Activated CD4-positive, alpha-beta T cell treated with anti-CD3 and anti-CD28 coated beads for 36 hours (primary cell): ENCODE measurements around the gene DAB2IP. TPM values are rescaled to one million over a fixed set of nuclear protein-coding genes. Genes with fewer than 3 reads are reported as not detected.

ENCODE experiments used
- ATAC-seq: fragments of 200-7000 bp; cut with Tn5 transposase; one replicate; pipeline ENCODE4 v1.10.0; 2021; ENCODE audit warnings: mild to moderate bottlenecking, moderate library complexity
- CTCF ChIA-PET: fragments of 350-600 bp; sonication (Branson Sonifier 250); formaldehyde crosslinking; loops from one replicate; lab custom pipeline; 2021; ENCODE audit warnings: antibody characterized with exemption; lab: Charles Lee
- POLR2A ChIA-PET: fragments of 350-600 bp; sonication (Branson Sonifier 250); formaldehyde crosslinking; loops from one replicate; lab custom pipeline; 2021; ENCODE audit warnings: antibody characterized with exemption, inconsistent platforms; lab: Charles Lee
- DNase-seq: peaks from one replicate; pipeline ENCODE4 v3.0.0-alpha.2; 2020
- H3K27ac Mint-ChIP-seq: one replicate; pipeline ENCODE4 v1.8.0; 2021; ENCODE audit warnings: mixed read lengths
- H3K27me3 Mint-ChIP-seq: one replicate; pipeline ENCODE4 v1.8.0; 2021; ENCODE audit warnings: mixed read lengths
- H3K36me3 Mint-ChIP-seq: one replicate; pipeline ENCODE4 v1.8.0; 2021; ENCODE audit warnings: low read depth, mixed read lengths
- H3K4me1 Mint-ChIP-seq: one replicate; pipeline ENCODE4 v1.8.0; 2021; ENCODE audit warnings: mixed read lengths
- H3K4me3 Mint-ChIP-seq: one replicate; pipeline ENCODE4 v1.8.0; 2021; ENCODE audit warnings: mild to moderate bottlenecking, moderate library complexity, mixed read lengths
- H3K9me3 Mint-ChIP-seq: one replicate; pipeline ENCODE4 v1.8.0; 2021; ENCODE audit warnings: low read depth, mixed read lengths
- intact Hi-C, 2 experiments: fragments of 100-400 bp; cut with DNase I in 1 of 2; cut with micrococcal nuclease in 1 of 2; formaldehyde crosslinking; loops; one replicate each; pipeline versions ENCODE4 v1.14.2 to v1.15.1; 2022 to 2024; cut with DNase I, micrococcal nuclease
- total RNA-seq, 2 experiments: library from RNA; stranded (reverse); gene quantifications; one replicate each; pipeline ENCODE4 v1.2.3, GENCODE V29; 2021

DAB2IP gene
- total RNA-seq, 2 experiments from 2014 or later = 0.02 to 0.28 TPM

- intact Hi-C loops = no loop called here
- Mint-ChIP-seq H3K4me1 (no peaks in the 10 kb centered on the region), H3K36me3 (no peaks in the 10 kb centered on the region), H3K27me3 (peaks cover under 1% of the 10 kb centered on the region), H3K9me3 (no peaks in the 10 kb centered on the region), H3K27ac (no peak overlapping the region), H3K4me3 (no peak overlapping the region)
- POLR2A ChIA-PET = no interaction called here
- CTCF ChIA-PET = no interaction called here
- DNase-seq (no peak), ATAC-seq (no peak)
Observed at GRCh38 chr9:121709798-121710197, 58.4 kb downstream of the DAB2IP start.

- ATAC-seq (no peak), DNase-seq (no peak)
- H3K4me3 Mint-ChIP-seq = no peak overlapping the region
- H3K27me3 Mint-ChIP-seq = no peaks in the 10 kb centered on the region
- H3K36me3 Mint-ChIP-seq = no peaks in the 10 kb centered on the region
- intact Hi-C loops = no loop called here
- H3K4me1 Mint-ChIP-seq = no peaks in the 10 kb centered on the region
- ChIA-PET POLR2A (no interaction called here), CTCF (no interaction called here)
- no peaks in the 10 kb centered on the region for H3K9me3 Mint-ChIP-seq
- H3K27ac Mint-ChIP-seq = no peak overlapping the region
Observed at GRCh38 chr9:121711281-121711680, 59.8 kb downstream of the DAB2IP start.

DNA sequence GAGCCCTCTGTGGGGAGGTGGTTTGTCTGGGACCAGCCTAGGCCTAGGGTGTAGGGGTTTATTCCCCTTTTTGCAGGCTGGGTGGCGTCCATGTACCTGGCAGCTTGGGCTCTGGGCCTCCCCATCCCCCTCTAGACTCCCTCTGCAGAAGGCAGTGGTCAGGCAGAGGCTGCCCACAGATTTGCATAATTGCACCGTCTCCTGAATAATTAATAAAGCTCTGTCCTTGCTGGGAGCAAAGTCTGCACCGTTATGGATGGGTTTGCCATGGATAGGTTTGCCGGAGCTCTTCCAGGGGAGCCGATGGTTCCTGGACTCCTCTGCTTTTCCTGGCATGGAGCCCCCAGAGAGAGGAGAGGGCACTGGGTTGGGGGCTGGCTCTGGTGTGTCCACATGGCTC lies 60.4 kb downstream of the DAB2IP start:
- ChIA-PET CTCF (no interaction called here), POLR2A (no interaction called here)
- Mint-ChIP-seq H3K36me3 (no peaks in the 10 kb centered on the region), H3K27me3 (no peaks in the 10 kb centered on the region), H3K4me1 (no peaks in the 10 kb centered on the region), H3K4me3 (no peak overlapping the region), H3K27ac (no peak overlapping the region), H3K9me3 (no peaks in the 10 kb centered on the region)
- no peak for ATAC-seq
- intact Hi-C loops = no loop called here
- no peak for DNase-seq

DNA sequence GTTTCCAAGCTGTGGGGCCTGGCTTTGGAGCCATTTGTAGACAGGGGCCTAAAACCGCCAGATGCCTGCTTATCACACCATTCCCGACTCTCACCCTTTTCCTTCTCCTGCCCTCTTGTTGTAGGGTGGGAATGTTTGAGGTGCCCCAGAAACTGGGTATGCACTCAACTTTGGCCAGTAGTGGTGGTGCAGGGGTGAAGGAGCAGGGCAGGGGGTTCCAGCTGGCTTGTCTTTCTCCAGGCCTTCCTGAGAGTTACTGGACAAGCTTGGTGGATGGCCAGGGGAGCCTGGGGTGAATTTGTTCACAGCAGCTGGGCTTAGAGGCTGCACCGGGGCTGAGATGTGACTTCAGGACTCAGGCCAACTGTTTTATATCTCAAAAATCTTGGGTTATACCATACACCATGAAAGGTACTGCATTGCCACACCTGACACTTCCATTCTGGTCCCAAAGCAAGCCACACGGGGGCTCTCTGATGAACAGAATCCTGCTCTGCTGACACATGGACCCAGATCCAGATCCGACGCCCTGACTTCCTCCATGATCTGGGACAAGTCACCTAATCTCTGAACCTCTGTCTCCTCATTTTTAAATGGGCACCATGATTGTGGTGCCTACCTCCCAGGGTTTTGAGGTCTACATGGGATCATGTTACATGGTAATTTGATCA lies 62.1 kb downstream of the DAB2IP start:
- Mint-ChIP-seq H3K9me3 (no peaks in the 10 kb centered on the region), H3K27me3 (no peaks in the 10 kb centered on the region), H3K4me3 (no peak overlapping the region), H3K36me3 (no peaks in the 10 kb centered on the region), H3K27ac (no peak overlapping the region), H3K4me1 (no peaks in the 10 kb centered on the region)
- ChIA-PET CTCF (no interaction called here), POLR2A (no interaction called here)
- DNase-seq = no peak
- no peak for ATAC-seq
- intact Hi-C loops = no loop called here

DNA sequence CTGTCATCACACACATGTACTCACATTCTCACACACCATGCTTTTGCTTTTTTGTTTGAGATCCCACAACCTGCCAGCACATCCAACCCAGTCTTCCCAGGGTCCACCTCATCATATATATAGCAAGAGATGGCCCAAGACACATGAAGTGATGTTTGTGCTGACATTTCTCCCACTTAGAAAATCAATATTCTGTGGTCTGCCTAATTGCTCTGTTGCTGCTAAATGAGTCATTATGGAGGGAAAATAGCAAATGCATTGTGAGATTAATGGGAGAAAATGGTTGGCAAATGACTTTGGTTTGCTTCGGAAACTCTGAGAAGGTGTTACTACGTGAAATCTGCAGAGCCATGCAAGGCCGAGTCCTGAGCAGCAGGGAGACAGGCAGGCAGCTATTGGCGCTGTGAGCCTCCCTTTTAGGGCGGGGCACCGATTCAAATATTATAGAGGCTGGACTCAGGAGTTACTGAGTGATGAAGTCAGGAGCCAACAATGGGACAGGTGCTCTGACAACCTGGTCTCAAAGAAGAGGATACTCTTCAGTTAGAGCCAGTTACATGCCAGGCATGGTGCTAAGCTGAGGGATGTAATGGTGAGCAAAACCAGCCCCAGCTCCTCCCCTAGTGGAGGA lies 62.8 kb downstream of the DAB2IP start:
- no peak overlapping the region for H3K4me3 Mint-ChIP-seq
- ChIA-PET POLR2A (no interaction called here), CTCF (no interaction called here)
- no peaks in the 10 kb centered on the region for H3K36me3 Mint-ChIP-seq
- ATAC-seq (no peak), DNase-seq (no peak)
- no peaks in the 10 kb centered on the region for H3K27me3 Mint-ChIP-seq
- no peaks in the 10 kb centered on the region for H3K9me3 Mint-ChIP-seq
- H3K27ac Mint-ChIP-seq = no peak overlapping the region
- no peaks in the 10 kb centered on the region for H3K4me1 Mint-ChIP-seq
- intact Hi-C loops = no loop called here

GRCh38 chr9:121714873-121715272 lies 63.4 kb downstream of the DAB2IP start:
- intact Hi-C loops = no loop called here
- no peak overlapping the region for H3K4me3 Mint-ChIP-seq
- CTCF ChIA-PET = no interaction called here
- no peak overlapping the region for H3K27ac Mint-ChIP-seq
- H3K4me1 Mint-ChIP-seq = no peaks in the 10 kb centered on the region
- H3K36me3 Mint-ChIP-seq = no peaks in the 10 kb centered on the region
- ATAC-seq = no peak
- H3K27me3 Mint-ChIP-seq = no peaks in the 10 kb centered on the region
- POLR2A ChIA-PET = no interaction called here
- H3K9me3 Mint-ChIP-seq = no peaks in the 10 kb centered on the region
- no peak for DNase-seq

DNA sequence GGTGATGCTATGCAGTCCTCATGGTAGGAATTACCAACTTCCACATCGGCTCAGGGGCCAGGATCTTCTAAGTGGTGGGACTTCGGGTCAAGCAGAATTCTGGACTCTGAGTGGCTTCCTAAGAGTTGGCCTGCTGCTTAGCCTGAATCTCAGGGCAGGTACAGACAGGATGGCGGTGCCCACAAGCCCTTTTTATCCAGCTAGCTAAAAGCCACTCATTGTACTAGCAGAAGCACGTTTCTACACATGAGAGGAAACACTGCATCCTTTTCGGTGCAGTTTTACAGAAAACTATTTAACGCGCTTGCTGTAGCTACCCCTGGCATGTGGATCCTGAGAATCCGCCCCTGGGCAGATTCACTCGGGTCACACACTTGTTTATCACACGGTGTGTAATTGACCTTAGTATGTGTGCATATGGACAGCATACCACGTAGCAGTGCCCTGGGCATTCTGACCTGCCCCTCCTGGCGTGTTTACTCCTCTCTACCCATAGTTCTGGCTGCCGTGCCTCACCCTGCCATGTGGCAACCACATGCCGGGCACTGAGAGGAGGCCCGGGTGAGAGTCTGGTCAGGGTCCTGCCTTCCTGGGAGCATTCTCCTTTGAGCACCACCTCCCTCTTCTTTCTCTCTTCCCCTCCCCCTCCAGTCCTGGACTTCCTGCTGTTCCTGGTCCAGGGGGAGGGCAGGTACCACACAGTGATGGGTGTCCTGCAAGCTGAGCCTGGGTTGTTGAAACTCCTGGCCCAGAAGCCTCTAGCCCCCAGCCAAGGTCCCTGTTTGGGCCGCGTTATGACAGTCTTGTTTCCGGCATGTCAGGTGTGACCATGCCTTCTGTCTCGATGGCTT lies 65.9 kb downstream of the DAB2IP start:
- Mint-ChIP-seq H3K36me3 (no peaks in the 10 kb centered on the region), H3K4me3 (no peak overlapping the region), H3K27me3 (no peaks in the 10 kb centered on the region), H3K27ac (no peak overlapping the region), H3K4me1 (no peaks in the 10 kb centered on the region), H3K9me3 (no peaks in the 10 kb centered on the region)
- ChIA-PET CTCF (interaction anchor here (0.7 kb wide), 2 partner anchors 191 to 983 kb away, joined by 4 read pairs; no protein-coding TSS in a partner anchor), POLR2A (no interaction called here)
- DNase-seq = no peak
- intact Hi-C loops = no loop called here
- ATAC-seq = no peak

DNA sequence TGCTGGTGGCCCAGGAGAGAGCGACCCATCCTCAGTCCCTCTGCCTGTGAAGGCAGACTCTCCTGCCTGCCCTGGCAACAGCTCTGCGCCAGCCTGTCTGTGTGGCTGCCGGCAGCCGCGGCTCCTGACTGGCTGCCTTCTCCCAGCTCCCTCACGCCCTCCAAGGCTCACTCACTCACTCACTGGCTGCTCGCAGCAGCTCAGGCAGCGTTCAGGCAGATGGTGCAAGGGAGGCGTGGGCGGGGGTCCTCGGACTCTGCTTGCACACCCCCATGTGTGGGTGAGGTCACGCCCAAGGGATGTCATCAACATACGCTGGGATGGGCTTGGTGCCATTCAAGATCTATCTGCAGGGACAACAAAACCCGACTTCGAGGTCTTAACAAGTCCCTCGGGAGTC lies 66.7 kb downstream of the DAB2IP start:
- intact Hi-C loops = no loop called here
- Mint-ChIP-seq H3K4me1 (no peaks in the 10 kb centered on the region), H3K4me3 (no peak overlapping the region), H3K9me3 (no peaks in the 10 kb centered on the region), H3K36me3 (no peaks in the 10 kb centered on the region), H3K27ac (no peak overlapping the region), H3K27me3 (no peaks in the 10 kb centered on the region)
- DNase-seq (no peak), ATAC-seq (no peak)
- ChIA-PET CTCF (interaction anchor here (0.7 kb wide), 1 partner anchor 982 kb away, joined by 4 read pairs; no protein-coding TSS in a partner anchor), POLR2A (no interaction called here)

GRCh38 chr9:121718501-121718900 lies 67.1 kb downstream of the DAB2IP start:
- no peaks in the 10 kb centered on the region for H3K27me3 Mint-ChIP-seq
- no peak for ATAC-seq
- POLR2A ChIA-PET = no interaction called here

GRCh38 chr9:121720311-121721057 lies 69.0 kb downstream of the DAB2IP start:
- CTCF ChIA-PET = no interaction called here
- DNase-seq (no peak), ATAC-seq (no peak)
- intact Hi-C loops = no loop called here
- POLR2A ChIA-PET = no interaction called here
- no peak overlapping the region for H3K27ac Mint-ChIP-seq
- H3K27me3 Mint-ChIP-seq = no peaks in the 10 kb centered on the region
- no peaks in the 10 kb centered on the region for H3K36me3 Mint-ChIP-seq
- H3K4me3 Mint-ChIP-seq = no peak overlapping the region
- no peaks in the 10 kb centered on the region for H3K9me3 Mint-ChIP-seq
- no peaks in the 10 kb centered on the region for H3K4me1 Mint-ChIP-seq

More at GRCh38 chr9:121718501-121718900, 67.1 kb downstream of the DAB2IP start:
- intact Hi-C loops = no loop called here
- H3K4me1 Mint-ChIP-seq = no peaks in the 10 kb centered on the region
- no peaks in the 10 kb centered on the region for H3K36me3 Mint-ChIP-seq
- CTCF ChIA-PET = interaction anchor here (1.0 kb wide), 1 partner anchor 415 kb away, joined by 3 read pairs; no protein-coding TSS in a partner anchor
- H3K4me3 Mint-ChIP-seq = no peak overlapping the region
- DNase-seq = no peak
- H3K9me3 Mint-ChIP-seq = no peaks in the 10 kb centered on the region
- no peak overlapping the region for H3K27ac Mint-ChIP-seq

DNA sequence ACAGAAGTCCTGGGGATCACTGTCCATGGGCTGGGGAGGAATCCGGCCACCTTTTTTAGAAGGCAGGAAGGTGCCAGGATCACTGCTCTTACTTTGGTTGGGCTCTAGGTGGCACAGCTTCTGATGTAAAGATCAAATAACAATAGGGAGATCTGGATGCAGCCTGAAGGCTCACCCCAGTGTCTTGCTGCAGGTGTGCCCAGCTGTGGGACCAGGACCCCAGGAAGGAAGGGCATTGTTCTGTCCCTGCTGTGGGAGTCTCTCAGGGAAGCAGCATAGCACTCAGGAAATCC lies 69.6 kb downstream of the DAB2IP start:
- Mint-ChIP-seq H3K4me1 (no peaks in the 10 kb centered on the region), H3K36me3 (no peaks in the 10 kb centered on the region), H3K27me3 (no peaks in the 10 kb centered on the region), H3K9me3 (no peaks in the 10 kb centered on the region), H3K4me3 (no peak overlapping the region), H3K27ac (no peak overlapping the region)
- intact Hi-C loops = no loop called here
- ATAC-seq (no peak), DNase-seq (no peak)
- POLR2A ChIA-PET = no interaction called here
- CTCF ChIA-PET = interaction anchor here (1.1 kb wide), 1 partner anchor 15 kb away, joined by 4 read pairs; no protein-coding TSS in a partner anchor
